PC-3 (cell line): ENCODE data around the gene MGMT.

Experiments used
- EZH2 ChIP-seq: fragments of 300-600 bp; sonication (generic); IDR thresholded peaks from one replicate; pipeline ENCODE4 v1.6.1; 2017; ENCODE audit warnings: antibody characterized with exemption, mild to moderate bottlenecking, low read length; ENCODE audit not compliant: unreplicated experiment
- TF ChIP-seq, protein P1 (sequence below): fragments of 300-600 bp; sonication (generic); conservative IDR thresholded peaks from 2 replicates; pipeline ENCODE4 v1.5.1; 2017; ENCODE audit warnings: antibody characterized with exemption, low read depth, mild to moderate bottlenecking, low read length

- TF ChIP-seq, protein P1, sequence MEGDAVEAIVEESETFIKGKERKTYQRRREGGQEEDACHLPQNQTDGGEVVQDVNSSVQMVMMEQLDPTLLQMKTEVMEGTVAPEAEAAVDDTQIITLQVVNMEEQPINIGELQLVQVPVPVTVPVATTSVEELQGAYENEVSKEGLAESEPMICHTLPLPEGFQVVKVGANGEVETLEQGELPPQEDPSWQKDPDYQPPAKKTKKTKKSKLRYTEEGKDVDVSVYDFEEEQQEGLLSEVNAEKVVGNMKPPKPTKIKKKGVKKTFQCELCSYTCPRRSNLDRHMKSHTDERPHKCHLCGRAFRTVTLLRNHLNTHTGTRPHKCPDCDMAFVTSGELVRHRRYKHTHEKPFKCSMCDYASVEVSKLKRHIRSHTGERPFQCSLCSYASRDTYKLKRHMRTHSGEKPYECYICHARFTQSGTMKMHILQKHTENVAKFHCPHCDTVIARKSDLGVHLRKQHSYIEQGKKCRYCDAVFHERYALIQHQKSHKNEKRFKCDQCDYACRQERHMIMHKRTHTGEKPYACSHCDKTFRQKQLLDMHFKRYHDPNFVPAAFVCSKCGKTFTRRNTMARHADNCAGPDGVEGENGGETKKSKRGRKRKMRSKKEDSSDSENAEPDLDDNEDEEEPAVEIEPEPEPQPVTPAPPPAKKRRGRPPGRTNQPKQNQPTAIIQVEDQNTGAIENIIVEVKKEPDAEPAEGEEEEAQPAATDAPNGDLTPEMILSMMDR: no peak
- no peak for TF ChIP-seq EZH2
These were observed 203.1 kb downstream of the MGMT start for GRCh38 chr10:129670124-129670523.
